ENCODE measurements around the gene MAP3K3.

- TF ChIP-seq POLR2A (IDR thresholded peaks at IDR 0.05), result no peak
- TF ChIP-seq CTCF (IDR thresholded peaks at IDR 0.05), result no peak
- TF ChIP-seq EP300 (IDR thresholded peaks at IDR 0.05), result no peak
Observed at GRCh38 chr17:63722403-63722802, 100.2 kb downstream of the MAP3K3 start.

Measured in ovary (tissue), 3 donors.